HG03097 (cell line): ENCODE data around the gene FBXW8.

Experiments used
- ATAC-seq: cut with Tn5 transposase; IDR thresholded peaks from one replicate; pipeline ENCODE4 v1.9.1; 2021; ENCODE audit not compliant: unreplicated experiment, low FRiP score

FBXW8 gene

DNA sequence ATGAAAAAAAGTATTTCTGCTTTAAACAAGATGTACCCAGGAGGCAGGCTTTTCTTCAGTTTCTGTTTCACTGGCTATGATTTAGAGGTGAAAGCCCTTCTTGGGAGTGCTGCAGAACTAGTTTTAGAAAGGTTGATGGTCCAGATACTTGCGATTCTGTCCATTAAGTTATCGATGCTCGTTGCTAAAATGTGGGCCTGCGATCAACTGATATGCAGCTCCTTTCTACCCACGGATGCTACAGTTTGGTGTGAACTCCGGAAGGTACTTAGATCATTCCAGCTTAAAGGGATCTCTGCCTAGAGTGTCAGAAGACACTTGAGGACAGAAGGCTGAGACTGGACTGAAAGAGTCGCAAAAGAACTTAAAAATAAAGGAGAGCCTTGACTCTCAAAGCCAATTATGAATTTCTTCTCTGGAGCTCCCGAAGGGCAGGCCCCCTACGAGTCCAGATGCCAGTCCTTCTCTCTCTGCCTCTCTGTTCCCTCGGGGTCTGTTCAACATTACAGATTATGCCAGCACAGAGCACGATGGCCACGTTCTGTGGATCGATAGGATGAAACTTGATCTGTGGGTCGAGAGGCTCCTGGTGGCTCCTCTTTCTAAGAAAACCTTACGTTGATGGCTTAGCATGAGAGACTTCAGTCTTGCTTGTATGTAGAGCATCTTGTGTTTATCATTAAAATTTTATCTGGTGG is 40.0 kb downstream of the FBXW8 start:
- no peak for ATAC-seq

- no peak for ATAC-seq
These were observed 44.1 kb downstream of the FBXW8 start for GRCh38 chr12:116954710-116955381.

DNA sequence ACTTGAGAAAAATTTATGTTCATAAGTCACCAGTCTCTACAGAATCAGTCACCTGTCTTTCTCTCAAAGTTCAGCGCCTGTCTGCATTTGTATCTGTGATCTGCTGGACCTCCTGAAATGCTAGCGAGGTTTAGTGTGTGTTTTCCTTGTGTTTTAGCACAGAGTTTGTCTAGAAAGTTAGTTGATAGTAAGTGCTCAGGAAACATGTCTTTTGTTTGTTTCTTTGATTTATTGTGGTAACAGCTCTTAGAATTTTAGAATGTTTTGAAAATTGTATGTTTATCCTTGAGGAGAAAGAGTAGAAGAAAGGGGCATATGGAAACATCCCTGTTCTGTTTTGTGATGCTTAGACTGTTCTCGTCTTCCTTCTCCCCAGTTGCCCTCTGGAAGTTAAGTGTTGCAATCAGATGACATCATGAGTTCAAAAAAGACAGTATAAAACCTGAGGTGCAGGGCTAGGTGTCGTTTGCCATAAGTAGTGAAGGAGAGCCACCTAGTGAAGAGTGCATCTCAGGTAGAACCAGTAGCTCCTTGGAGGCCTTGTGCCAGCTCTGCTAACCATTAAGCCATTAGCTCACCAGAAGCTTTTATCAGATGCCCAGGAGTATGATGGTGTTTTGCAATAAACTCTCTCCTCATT is 44.8 kb downstream of the FBXW8 start:
- ATAC-seq, result no peak

- no peak for ATAC-seq
These were observed 47.9 kb downstream of the FBXW8 start for GRCh38 chr12:116958402-116959197.

- ATAC-seq, result no peak
These were observed 48.4 kb downstream of the FBXW8 start for GRCh38 chr12:116959198-116959460.

DNA sequence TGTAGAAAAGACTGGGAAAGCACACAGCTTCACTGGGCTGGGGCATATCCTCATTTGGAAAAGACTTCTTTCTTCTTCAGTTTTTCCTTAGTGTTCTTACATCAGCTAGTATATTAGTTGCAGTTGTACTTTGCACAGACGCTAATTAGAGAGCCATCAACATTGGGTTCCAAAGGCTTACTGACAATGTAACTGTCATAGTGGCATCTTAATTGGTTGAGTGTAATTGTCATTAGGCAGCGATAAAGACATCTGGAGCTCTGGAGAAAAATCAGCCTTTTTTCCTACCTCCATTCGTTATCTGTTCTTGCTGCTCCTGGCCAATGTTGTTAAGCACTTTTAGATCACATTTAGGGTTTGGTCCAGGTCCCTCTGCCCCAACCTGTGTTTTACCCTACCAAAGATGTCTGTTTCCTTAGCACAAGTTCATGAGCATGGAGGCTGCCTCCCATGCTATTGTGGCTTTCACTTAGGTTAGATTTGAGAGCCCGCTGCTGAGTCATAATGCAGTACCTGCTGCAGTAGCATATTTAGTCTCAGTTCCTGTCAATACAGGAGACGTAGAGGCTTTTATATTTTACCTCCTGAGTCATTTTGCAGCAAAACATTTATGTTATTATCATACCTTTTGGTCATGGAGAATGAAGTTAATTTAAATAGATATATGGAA is 49.2 kb downstream of the FBXW8 start:
- peak; percentile 97 for ATAC-seq

DNA sequence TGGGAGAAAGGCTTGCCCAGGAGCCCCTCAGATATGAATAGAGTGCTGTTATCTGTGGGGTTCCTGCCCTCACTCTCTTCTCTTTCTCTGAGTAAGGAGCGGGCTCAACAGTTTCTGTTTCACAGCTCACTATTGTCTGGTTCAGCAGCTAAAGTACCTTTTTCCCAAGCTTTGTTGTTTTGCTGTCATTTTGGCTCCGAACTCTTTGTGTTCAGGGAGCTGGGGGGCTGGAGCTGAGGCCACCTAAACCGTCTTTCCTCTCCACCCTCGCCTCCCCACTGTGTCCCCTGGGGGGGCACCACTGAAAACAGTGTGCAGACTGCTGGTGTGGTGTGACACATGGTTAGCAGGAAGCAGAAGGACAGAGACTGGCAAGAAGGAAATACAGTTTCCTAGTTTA is 51.4 kb downstream of the FBXW8 start:
- ATAC-seq, result no peak

DNA sequence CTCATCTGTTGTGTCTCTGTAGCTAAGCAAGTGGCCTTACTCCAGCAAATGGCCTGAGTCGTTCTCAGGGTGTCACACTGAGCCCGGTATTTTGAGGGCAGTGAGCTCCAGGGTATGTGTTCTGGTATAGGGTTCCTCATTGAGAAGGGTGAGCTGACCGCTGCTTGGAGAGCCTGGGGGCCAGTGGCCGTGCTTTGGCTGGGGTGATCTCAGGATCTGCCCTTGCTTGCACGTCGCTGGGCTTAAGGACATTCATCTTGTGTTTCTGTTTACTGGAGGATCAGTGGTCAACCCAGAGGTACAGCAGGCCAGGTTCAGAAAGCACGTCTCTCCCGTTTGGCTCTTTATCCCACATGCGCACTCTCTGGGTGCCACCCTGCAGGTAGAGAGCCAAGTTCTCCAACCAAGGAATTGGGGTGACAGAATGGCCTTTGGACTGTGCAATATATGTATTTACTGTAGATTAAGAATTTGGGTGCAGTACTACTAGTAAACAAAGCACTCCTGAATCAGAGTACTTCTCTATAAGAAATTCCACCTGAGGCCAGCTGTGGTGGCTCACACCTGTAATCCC is 52.1 kb downstream of the FBXW8 start:
- ATAC-seq, result no peak

DNA sequence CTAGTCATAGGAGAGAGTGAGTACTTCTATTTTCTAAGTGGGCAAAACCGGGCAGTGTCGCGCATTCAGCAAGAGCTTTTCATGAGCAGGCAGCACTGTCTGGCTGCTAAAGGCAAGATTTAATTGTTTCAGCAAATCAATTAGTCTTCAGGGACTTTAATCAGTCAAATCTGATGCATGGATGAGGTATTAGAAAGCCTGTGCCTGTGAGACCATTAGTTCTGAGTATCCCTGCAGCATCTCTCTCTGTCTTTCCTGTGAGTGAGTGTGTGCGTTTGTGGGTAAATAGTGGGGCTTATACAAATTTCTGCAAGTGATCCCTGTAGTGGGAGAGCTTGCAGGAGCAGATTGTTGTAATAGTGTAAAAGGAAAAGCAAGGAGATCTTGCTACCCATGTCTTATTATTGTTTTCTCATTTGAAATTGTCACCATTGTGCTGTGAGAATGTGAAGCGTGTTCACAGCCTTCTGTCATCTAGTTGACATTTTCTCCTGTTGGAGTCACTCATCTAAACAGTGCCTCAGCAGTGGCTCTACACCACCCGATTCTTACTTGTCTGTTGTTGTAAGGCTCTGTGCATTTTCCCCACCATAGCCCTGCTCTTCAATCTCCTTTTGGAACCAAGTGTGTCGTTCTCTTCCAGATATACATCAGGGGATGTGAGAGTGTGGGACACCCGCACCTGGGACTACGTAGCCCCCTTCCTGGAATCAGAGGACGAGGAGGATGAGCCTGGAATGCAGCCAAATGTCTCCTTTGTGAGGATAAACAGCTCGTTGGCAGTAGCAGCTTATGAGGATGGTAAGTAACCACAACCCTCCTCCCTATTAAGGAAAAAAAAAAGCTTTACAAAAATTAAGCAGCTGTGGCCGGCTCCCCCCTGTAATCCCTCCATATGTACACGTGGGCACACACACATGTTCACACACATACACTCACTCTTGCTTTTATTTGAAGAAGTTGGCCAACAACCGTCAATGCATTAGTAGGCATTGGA is 53.6 kb downstream of the FBXW8 start:
- ATAC-seq, result no peak

GRCh38 chr12:116968986-116969385 is 58.2 kb downstream of the FBXW8 start:
- no peak for ATAC-seq

DNA sequence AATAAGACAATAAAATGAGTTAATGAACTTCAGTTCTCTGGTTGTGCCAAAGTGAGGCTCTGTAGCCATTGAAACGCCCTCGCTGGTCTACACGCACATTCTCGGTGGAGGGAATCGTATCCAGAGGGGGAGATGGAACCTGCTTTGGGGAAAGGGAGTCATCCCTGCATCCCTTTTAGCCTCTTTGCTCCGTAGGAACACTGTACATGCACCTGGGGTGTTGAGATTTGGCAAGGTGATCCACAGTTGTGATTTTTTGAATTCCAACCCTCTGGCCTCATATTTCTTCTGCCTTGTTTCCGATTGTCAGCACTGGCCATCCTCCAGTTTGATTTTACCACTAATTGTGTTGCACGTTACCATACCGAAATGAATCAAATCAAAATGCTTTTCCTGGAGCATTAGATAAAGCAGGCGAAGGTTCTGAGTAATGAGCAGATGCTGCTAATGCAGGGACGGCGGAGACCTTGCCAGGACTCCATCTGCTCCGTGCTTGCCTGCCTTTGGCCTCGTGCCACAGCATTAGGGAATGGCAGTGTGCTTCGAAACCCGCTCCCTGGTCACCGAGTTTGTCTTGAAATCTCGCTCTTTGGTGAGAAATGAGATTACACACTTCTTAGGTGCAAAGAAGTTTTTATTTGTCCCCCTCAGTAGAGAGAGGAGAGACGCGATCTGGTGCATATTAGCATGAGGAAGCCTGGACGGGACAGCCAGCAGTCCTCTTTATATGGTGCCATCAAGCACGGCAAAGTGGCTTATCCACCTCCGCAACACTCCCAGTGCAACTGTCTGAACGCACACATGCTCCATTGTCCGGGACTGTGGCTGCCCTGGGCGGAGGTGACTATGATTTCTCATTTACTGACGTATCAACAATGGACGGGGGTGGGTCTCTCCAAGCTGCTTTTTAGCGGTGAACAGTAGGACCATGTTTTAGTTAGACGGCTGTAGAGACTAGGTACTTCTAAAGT is 59.1 kb downstream of the FBXW8 start:
- ATAC-seq, result no peak

DNA sequence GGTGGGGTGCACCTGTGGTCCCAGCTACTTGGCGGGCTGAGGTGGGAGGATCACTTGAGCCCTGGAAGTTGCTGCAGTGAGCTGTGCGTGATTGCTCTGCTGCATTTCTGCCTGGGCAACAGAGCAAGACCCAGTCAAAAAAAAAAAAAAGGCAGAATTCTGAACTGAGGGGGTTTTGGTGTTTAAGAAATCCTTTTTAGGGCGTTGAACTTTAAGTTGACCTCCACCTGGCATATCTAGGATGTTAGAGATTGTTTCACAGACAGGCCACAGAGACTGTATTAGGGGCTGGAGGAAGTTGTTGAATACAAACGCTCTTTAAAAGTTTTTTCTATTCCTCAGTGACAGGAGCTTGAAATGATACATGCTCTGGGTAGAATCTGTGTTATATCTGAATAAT is 60.5 kb downstream of the FBXW8 start:
- ATAC-seq, result no peak

GRCh38 chr12:116975779-116976393 is 65.1 kb downstream of the FBXW8 start:
- no peak for ATAC-seq

DNA sequence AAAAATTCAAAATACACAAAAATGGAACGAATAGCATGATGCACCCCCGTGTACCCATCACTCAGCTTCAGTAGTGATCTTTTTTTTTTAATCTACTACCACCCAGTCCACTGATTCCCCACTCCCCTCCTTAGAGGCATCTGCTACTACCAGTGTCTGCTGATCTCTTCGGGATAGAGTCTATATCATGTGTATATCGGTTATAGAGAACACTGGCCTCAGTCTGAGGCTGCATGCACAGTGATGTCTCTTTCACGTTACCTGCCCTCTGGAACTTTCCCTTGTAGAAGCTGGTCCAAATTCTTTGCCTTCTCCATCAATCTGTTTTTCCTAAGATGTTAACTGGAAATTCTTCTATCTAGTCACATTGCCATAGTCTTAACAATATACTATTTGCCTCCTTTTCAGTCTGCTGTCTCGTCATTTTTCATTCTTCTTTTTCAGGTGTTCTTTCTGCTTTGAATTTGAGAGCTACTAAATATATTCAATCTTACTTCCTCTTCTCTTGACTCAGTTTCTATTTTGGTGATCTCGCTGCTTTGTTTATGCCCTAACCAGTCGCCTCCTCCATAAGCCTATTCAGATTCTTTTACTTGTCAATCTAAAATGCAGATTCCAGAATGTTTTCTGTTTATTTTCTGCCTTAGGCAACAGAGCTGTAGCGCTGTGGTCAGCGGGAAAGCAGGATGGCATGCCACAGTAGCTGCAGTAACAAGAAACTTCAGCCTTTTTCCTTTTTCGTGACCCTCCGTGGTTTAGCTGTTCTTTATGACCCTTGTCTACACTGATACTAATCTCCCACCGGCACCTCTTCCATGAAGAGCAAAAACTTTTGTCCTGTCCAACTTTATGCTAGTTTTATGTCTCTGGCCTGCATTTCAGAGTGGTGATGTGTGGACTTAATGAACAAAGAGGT is 67.0 kb downstream of the FBXW8 start:
- no peak for ATAC-seq

DNA sequence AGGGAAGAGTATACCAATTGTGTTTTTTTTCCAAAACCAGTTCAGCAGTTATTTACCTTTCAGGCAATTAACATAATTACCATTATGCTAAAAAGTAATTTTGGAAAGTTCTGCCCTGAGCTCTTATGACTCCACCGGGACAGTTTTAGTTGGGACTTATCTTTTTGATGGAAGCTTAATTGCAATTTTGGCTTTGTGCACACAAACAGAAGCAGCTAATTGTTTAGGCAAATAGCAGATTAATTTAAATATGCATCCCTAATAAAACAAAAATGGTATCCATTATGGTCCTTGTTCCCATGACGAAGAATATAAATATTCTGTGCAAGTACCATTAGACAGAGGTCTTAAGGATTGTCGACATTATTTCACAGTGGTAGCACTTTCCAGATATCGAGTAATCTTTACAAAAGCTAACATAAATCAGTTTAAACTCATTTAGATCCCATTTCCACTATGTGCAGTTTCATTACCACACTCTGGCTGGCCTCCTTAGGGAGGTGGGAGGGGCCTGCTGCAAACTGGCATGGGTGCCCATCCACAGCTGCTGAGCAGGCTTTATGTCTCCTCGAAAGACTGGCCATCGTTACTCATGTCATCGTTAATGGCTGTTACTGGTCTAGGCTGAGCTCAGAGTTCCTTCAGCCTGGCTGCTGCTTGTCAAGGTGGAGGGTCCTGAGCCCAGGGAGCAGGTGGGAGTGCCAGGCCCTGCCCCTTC is 68.2 kb downstream of the FBXW8 start:
- no peak for ATAC-seq

DNA sequence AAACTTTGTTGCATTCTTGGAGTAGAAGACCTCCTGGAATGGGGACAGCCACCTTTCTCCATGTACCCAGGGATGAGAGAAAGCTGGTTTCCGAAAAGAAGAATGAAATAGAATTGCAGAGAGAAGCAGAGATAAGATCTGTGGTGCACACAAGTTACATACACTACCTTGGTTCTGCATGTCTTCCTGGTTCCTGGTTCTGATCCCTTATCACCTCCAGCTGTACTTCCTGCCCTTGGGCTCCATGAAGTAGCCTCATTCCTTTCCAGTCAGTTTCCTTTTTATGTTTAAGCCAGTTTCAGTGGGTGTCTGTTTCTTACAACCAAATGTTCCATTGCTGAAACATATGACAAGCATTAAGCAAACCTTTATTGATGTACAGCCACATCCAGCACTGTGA is 69.3 kb downstream of the FBXW8 start:
- ATAC-seq, result no peak
